ENCODE measurements around the gene OR8J1. TPM values are rescaled to one million over a fixed set of nuclear protein-coding genes. Genes with fewer than 3 reads are reported as not detected.

The OR8J1 gene
- not detected for total RNA-seq

GRCh38 chr11:56353991-56354390 is at the start of gene OR8J1:
Gene OR8J1 (plus strand): TSS chr11:56354291. CDS start chr11:56360247, 5,956 bp downstream.
- 46 to 73% methylated on average over 2 of the region's 2 CpGs for WGBS, 2 donors
- no peak for DNase-seq (ENCODE audit: low spot score in 2 of 2)
- no peak within 1 kb of the TSS for H3K4me3 ChIP-seq (ENCODE audit: low read depth, poor library complexity, severe bottlenecking)
- TF ChIP-seq POLR2A (IDR thresholded peaks at IDR 0.05) = no peak
- TF ChIP-seq CTCF (IDR thresholded peaks at IDR 0.05) = no peak
- intact Hi-C loops (cut with DNase I; ENCODE audit: low total_unique reads) = no loop called here

- intact Hi-C loops (cut with DNase I; ENCODE audit: low total_unique reads) = no loop called here
- WGBS, 2 donors = 72 to 89% methylated on average over 3 of the region's 3 CpGs
- TF ChIP-seq CTCF (IDR thresholded peaks at IDR 0.05) = no peak
- TF ChIP-seq POLR2A (IDR thresholded peaks at IDR 0.05) = no peak
- no peak overlapping the region for H3K4me3 ChIP-seq (ENCODE audit: low read depth, poor library complexity, severe bottlenecking)
- DNase-seq (ENCODE audit: low spot score in 2 of 2) = no peak
Observed at GRCh38 chr11:56307836-56308235, 46.3 kb upstream of the OR8J1 start.

GRCh38 chr11:56314844-56315243 is 39.2 kb upstream of the OR8J1 start, which contains the start of gene OR8K3:
Gene OR8K3 (plus strand): TSS chr11:56315144. CDS start chr11:56318307, 3,163 bp downstream.
- intact Hi-C loops (cut with DNase I; ENCODE audit: low total_unique reads) = no loop called here
- no peak within 1 kb of the TSS for H3K4me3 ChIP-seq (ENCODE audit: low read depth, poor library complexity, severe bottlenecking)
- TF ChIP-seq CTCF (IDR thresholded peaks at IDR 0.05) = no peak
- TF ChIP-seq POLR2A (IDR thresholded peaks at IDR 0.05) = no peak
- no peak for DNase-seq (ENCODE audit: low spot score in 2 of 2)

GRCh38 chr11:56331861-56332491 is 22.1 kb upstream of the OR8J1 start:
- 92% methylated on average over 19 to 24 of the region's 34 CpGs for WGBS, 2 donors
- intact Hi-C loops (cut with DNase I; ENCODE audit: low total_unique reads) = no loop called here
- DNase-seq (ENCODE audit: low spot score in 2 of 2) = no peak
- TF ChIP-seq CTCF (IDR thresholded peaks at IDR 0.05) (no peak), POLR2A (IDR thresholded peaks at IDR 0.05) (no peak)
- no peak overlapping the region for H3K4me3 ChIP-seq (ENCODE audit: low read depth, poor library complexity, severe bottlenecking)

- TF ChIP-seq POLR2A (IDR thresholded peaks at IDR 0.05) (no peak), CTCF (IDR thresholded peaks at IDR 0.05) (no peak)
- no peak overlapping the region for H3K4me3 ChIP-seq (ENCODE audit: low read depth, poor library complexity, severe bottlenecking)
- 49 to 58% methylated on average over 3 of the region's 3 CpGs for WGBS, 2 donors
- DNase-seq (ENCODE audit: low spot score in 2 of 2) = no peak
- intact Hi-C loops (cut with DNase I; ENCODE audit: low total_unique reads) = no loop called here
Observed at GRCh38 chr11:56333156-56333555, 20.9 kb upstream of the OR8J1 start.

- no peak for TF ChIP-seq CTCF (IDR thresholded peaks at IDR 0.05)
- TF ChIP-seq POLR2A (IDR thresholded peaks at IDR 0.05) = no peak
- no peak for DNase-seq (ENCODE audit: low spot score in 2 of 2)
- intact Hi-C loops (cut with DNase I; ENCODE audit: low total_unique reads) = no loop called here
- no peak overlapping the region for H3K4me3 ChIP-seq (ENCODE audit: low read depth, poor library complexity, severe bottlenecking)
Observed at GRCh38 chr11:56340289-56340688, 13.8 kb upstream of the OR8J1 start.

All from lower leg skin (tissue), 4 donors.